CD4-positive, alpha-beta T cell treated with Interleukin-10 for 1 hour (primary cell): ENCODE results near the gene LDLRAP1.

Source experiments
- DNase-seq: peaks from one replicate; pipeline ENCODE4 v3.0.0-alpha.2; 2020

LDLRAP1 gene, protein sequence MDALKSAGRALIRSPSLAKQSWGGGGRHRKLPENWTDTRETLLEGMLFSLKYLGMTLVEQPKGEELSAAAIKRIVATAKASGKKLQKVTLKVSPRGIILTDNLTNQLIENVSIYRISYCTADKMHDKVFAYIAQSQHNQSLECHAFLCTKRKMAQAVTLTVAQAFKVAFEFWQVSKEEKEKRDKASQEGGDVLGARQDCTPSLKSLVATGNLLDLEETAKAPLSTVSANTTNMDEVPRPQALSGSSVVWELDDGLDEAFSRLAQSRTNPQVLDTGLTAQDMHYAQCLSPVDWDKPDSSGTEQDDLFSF

DNA sequence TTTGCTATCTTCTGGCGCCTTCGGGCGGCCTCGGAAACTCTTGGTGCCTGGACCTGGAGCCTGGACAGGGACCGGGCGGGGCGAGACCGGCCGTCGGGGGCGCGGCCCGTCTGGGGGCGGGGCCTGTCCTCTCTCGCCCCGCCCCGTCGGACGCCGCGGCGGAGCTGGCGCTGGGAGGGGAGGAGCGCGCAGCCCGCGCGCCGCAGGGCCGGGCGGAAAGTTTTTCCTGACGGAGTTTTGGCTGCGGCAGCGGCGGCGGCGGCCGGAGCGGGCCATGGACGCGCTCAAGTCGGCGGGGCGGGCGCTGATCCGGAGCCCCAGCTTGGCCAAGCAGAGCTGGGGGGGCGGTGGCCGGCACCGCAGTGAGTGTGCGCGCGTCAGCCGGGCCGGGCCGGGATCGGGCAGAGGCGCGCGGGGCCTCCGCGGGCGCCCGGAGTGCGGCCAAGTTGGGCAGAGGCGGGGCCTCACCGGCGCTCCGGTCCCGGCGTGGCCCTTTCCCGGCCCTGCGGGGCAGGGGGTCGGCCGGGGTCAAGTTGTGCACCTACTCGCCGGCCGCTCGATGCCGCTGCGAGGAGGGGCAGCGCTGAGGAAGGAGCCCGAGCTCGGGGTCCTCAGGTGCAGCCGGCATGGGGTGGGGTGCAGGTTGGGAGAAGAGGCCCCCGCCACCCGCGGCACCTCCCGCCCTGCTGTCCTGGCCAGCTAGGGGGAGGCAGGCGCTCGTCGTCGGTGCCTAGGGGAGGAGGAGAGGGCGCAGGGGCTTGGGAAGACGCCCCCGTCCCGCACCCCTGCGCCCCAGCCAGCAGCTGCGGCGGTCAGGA, at the start of gene LDLRAP1:
LDLRAP1 (plus strand) TSS at position 182 of the 818 bp plus-strand sequence; CDS start at position 275, 93 bp downstream.
- peak; percentile 68 for DNase-seq

DNA sequence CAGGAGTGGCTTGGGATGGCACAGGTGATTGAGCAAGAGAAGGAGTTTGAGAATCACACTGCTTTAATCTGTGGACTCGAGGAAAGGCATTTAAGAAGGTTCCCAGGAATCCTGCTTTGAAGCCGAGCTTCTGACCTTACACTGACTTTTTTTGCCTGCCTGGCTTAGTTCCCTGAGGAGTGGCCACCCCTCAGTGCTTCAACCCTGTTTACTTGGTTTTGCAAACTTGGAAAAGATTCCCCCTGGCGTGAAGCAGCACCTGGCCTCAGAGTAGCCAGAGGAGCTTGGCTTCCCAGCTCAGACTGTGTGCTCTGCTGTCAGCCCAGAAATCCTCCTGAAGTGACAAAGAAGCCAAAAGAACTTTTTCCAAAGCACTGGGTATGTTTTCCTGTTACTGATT, 48.5 kb upstream of the LDLRAP1 start:
- no peak for DNase-seq

DNA sequence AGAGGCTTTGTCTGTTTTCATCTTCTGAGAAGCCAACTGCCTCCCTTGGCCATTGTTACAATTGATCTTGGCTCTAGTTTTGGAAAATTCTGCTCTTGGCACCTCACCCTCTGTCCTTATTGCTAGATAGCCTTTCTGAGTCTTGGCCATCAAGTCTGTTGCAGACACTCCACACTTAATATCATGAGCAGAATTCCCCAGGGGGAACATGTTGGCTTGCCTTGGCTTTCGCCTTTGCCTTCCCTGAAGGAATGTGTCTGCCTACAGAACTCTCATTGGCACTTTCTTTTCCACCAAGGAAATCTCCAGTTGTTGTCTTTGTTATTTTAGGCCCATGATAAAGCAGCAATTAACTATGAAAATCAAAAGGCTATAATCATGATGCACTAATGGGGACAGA, 42.7 kb upstream of the LDLRAP1 start:
- DNase-seq, result no peak

DNA sequence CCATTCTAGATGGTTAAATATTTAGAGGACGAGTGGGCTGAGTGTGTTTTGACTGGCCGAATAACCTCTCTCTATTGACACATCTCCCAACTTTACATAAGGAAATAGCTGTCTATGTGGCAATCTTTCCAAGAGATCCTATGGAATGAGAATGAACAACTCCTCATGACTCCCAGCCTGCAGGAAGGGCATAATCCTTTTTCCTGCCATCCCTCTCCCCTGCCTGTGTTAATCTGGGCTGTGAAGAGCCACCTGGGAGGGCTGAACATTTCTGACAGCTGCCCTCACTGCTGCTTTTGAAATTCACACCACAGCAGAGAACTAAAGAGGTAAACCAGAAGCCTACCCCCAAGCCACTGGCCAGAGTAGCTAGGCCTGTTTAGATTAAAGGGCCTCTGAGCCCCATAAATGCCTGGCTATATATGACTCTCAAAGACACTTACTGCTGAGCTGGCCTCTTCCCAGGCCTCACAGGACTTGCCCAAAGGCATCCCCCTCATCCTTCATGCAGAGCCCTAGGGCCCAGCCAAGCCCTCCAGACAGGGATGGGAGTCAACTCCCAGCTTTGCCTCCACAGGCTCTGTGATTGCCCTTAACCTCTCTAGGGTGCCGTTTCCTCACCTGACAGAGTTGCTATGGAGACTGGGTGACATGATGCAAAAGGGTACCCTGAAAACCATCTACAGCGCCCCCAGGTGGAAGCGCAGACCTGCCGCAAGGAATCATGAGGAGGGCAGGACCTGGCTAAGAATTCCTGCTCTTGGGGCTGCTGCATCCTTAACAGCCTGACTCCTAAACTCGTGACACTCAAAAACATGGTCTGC, 42.0 kb upstream of the LDLRAP1 start:
- peak; percentile 8 for DNase-seq

DNA sequence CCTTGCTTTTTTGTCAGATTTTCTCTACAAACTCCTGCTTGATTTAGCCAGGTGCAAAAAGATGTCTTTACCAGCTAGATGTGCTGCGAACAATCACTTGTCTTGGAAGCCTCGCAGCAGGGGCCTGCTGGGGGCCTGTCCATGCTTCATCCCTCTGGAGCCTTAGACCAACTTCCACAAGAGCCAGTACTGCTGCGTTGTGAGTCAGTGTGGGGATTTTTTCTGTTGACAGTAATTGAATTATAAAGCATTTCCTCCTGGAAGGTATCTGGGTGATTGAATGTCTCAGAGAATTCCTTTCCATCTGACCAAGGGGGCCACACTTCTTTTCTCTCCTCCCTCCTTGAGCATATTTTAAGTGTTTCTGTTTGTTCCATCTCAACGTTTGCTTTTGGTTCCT, 40.4 kb upstream of the LDLRAP1 start:
- no peak for DNase-seq

DNA sequence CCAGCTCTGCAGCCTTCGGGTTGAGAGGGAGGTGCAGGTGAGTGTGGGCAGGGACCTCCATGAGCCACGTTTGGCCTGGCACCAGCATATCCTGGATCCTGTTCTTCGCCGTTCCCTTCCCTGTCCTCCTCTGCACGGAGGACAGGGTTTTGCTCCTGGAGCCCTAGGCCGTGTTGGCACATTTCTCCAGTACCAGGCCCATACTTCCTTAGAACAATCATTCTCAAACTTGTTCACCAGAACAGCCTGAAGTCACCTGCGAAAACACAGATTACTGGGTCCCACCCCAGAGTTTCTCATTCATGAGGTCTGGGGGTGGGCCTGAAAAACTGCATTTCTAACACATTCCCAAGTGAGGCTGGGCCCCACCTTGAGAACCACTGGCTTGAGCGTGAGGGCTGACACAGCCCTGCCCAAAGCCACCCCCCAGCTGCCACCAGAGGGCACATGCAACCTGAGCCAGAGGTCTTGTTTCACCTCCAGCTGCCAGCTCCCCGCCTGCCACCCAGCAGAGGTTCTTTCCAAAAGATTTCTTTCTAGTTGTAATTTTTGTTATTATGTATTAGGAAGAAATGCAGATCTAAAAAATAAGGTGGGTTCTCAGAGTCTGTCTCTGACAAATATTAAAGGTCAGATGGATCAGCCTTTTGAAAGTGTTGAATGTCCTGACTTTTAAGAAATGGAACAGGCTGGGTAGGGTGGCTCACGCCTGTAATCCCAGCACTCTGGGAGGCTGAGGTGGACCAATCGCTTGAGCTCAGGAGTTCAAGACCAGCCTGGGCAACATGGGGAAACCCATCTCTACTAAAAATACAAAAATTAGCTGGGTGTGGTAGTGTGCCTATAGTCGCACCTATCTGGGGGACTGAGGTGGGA, 39.6 kb upstream of the LDLRAP1 start:
- peak; percentile 72 for DNase-seq

DNA sequence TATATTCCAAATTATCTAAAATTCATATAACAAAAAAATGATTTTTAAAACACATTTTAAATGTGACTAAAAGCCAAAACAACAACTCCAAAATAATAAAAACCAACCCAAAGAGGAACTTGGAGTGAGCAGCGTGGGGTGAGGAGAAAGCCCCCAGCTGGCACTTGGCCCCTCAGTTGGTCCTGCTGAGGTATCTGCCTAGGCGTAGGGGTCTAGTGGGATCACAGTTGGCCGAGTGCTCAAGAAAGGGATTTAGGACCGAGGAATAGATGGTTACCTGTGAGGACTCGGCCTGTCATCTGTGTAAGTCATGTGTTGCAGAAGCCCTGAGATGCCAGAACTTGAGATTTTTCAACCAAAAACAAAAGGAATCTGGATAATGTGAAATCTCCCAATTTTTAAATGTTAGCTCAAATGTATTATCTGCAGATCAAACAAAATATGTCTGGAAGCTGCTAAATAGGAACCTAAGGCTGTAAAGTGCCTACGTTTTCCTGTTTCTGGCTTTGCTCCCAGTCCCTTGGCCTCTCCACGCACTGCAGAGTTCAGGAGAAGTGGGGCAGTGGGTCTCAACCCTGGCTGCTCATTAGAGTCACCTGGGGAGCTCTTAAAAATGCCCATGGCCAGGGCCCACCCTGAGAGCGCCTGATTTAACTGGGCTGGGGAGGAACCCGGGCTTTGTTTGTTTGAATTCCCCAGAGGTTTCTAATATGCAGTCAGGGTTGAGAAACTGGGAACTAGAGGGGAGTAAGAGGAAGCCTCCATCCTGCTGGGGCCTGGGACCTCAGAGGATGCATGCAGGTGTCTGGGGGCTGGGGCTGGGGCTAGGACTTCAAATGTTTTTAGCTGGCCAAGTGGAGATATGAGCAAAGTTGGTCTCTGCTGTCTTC, 38.5 kb upstream of the LDLRAP1 start:
- no peak for DNase-seq

DNA sequence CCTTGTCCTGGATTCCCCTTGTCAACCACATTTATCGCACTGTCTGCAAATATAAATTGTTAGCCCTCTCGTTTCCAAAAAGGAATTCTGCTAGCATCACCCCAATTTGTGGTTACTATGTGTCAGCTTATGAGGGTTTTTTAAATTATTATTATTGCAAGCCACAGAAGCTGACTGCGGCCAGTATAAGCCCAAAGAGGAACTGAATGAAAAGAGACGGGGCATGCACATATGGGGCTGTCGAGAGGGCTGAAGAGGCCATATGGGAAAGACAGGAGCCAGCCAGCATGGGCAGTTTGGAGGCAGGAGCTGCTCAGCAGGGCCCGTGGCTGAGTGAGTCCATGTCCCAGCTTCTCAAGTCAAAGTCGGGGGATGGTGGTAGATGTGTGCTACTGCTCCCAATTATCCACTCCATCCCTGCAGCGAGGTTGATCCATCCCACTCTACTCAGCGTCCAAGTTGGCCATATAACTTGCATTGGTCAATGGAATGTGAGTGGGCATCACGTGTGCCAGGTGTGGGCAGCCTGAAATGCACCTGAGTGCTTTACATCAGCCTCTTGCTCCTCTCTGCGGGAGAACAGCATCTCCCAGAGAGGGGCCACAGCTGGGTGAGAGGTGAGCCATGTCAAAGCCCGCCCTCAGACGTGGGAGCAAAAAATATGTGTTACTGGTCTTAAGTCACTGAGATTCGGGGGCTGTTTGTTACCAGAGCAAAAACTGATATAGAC, 37.6 kb upstream of the LDLRAP1 start:
- no peak for DNase-seq

DNA sequence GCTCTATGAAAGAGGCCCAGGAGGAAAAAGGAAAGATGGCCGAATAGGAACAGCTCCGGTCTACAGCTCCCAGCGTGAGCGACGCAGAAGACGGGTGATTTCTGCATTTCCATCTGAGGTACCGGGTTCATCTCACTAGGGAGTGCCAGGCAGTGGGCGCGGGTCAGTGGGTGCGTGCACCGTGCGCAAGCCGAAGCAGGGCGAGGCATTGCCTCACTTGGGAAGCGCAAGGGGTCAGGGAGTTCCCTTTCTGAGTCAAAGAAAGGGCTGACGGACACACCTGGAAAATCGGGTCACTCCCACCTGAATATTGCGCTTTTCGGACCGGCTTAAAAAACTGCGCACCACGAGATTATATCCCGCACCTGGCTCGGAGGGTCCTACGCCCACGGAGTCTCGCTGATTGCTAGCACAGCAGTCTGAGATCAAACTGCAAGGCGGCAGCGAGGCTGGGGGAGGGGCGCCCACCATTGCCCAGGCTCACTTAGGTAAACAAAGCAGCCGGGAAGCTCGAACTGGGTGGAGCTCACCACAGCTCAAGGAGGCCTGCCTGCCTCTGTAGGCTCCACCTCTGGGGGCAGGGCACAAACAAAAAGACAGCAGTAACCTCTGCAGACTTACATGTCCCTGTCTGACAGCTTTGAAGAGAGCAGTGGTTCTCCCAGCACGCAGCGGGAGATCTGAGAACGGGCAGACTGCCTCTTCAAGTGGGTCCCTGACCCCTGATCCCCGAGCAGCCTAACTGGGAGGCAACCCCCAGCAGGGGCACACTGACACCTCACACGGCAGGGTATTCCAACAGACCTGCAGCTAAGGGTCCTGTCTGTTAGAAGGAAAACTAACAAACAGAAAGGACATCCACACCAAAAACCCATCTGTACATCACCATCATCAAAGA, 36.6 kb upstream of the LDLRAP1 start:
- DNase-seq, result peak; percentile 48

DNA sequence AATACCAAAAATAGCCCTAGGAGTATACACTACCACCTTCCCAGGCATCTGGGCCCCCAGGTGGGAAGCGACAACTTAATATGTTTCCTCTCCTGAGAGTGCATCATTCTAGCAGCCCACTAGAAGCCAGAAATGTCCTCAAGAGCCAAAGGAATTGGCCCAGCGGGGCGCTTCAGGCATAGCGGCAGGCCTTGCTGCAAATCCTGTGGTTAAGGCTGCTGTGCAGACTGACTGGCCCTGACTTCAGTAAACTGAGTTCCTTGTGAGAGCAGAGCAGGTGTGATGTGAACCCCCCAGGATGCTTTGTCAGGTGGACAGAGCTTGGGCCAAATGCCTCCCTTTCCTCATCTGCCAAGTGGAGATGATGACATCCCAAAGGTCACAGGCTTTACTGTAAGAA, 29.7 kb upstream of the LDLRAP1 start:
- DNase-seq, result no peak

DNA sequence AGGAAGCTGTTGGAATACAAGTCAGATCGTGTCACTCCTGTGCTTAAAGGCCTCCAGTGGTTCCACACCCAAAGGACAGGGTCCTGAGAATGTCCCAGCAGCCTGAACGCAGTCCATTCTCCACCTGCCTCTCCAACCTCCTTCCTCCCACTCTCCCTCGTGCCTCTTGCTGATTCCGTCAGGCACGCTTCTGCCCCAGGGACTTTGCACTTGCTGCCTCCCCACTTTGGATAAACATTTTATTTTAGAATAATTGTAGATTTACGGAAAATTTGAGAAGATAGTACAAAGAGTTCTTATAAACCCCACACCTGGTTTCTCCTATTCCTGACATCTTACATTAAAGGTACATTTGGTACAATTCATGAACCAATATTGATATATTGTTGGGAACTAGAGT, 28.4 kb upstream of the LDLRAP1 start:
- DNase-seq, result no peak

DNA sequence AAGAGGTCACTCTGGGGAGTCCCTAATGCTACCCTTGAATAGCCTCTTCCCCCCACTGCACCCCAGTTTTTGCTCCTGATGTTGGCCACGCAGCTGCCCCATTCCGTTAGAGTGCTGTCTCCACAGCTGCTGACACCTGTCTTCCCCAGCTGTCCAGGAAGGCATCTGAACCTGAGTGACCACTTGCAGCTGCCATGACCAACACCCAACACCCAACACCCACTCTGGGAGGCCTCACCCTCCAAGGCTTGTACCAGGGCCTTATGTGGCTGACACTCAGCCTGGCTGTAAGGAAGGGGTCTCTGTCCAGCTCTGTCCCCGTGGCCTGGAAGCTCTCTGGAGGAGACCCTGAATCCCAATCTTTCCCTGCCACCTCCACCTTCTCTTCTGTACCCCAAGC, 26.7 kb upstream of the LDLRAP1 start:
- no peak for DNase-seq

DNA sequence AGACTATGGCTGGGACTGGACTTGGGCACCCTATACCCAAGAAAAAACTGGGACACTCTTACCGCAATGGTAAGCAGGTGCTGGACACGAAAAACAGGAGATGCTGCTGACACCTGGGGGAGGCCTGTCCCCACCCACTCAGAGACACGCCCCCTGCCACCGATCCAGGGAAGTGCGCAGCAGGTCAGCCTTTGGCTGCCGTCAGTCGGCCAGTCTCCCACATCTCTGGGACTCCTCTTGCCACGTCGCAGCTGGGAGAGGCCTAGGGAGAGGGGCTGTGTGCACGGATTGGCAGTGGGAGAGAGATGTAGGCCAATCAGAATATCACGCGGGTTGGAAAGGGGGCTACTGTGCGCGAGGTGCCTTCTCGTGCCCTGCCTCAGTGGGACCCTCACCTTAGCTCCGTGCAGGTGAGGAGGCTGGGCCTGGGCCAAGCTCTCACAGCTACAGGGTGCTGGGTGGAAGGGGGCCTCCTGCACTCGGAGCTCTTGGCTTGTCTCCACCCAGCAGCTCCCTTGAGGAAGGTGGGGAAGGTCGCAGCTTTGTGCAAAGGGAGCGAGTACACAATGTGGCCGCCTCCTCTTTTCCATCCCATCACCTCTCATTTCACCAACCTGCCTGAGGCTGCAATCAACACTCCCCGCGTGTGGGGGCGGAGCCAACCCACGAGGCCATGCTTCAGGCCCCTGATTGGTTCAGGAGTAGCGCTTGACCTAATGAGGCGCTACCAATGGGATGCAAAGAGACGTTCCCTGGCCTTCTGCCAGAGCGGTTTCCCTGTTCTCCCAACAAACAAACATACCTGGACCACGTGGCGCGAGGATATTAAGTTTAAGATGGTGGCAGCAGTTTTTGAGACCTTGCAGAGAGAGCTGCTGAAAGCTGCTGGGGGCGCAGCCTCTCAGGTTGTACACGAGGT, 25.7 kb upstream of the LDLRAP1 start:
- no peak for DNase-seq

DNA sequence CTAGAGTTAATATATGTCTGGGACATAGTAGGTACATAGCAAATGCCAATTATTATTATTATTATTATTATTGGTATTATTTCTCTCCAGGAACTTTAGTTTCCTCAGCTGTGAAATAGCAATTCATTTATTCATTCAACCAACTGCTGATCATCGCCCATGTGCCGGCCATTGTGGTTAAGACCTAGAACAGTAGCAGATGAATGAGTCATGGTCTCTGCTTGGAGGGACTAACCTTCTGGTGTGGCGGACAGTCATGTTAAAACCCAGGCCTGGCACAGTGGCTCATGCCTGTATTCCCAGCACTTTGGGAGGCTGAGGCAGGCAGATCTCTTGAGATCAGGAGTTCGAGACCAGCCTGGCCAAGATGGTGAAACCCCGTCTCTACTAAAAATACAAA, 23.8 kb upstream of the LDLRAP1 start:
- DNase-seq, result no peak

DNA sequence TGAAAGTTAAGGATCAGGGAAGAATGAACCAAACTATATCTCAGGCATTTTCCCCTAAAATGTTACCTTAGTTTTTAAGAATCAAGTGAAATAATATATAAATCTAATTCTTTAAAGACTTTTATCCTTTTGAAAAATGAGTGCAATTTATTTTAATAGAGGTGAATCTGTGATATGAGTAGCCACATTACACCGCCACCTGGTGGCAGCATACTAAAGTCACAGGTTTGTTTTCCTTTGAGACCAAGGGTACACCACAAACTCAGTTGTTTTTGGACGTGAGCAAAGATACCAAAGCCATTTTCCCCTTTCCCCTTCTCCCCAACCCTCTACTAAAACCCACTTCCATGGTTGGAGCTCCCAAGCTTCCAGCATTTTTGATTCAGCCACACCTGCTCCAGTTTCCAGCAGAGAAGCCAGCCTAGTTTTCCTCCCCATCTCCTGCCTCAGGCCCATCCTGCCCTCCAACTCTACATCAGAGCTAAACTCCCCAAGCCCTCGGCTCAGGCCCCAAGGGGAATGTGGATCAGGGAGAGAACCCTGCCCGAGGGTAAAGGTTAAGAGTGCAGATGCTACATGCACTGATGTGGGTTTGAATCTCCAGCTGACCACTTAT, 22.9 kb upstream of the LDLRAP1 start:
- peak; percentile 71 for DNase-seq

DNA sequence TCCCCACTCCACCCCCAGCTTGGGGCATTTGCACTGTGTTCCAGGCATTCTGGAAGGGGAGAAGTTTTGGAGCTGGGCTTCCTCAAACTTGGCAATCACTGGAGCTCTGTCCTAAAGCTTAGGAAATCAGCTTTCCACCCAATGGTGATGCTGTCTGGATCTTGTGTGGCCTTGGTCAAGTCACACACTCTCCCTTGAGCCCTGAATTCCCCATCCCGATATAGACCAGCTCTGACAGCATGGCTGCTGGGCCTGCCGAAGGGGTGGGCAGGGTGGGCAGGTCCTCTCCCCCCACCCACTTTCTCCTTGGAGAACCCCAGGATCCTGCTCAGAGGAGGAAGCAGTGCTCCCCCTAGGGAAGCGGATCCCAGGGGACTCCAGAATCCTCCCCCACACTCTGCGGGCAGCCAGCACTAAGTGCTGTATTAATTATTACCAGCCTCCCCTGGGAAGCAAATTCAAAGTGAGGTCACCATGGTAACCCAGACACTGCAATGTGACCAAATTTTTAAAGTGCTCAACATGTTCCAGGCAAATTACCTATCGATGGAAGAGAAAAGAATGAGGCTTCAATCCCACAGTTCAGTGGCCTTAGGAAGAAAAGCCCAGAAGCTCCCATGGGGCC, 21.3 kb upstream of the LDLRAP1 start:
- no peak for DNase-seq

DNA sequence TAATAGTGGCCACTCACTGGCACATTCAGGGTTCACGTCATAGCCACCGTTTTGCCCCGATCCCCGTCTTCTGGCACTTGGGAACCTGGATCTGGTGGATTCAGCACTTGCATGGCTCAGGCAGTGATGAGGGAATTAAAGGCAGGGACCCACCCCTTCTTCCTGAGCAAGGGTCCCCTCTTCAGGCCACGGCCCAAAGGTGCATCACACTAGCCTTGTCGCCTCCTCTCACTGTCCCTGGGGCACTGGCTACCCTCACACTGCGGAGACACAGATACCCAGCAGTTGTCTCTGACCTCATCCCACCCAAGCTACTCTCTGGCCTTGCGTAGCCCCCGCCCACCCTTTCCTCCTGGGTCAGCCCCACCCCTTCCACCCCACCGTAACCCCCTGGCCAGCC, 19.9 kb upstream of the LDLRAP1 start:
- no peak for DNase-seq
